Liver (tissue), 9 donors: Measurements from ENCODE around the gene CPZ. TPM values are rescaled to one million over a fixed set of nuclear protein-coding genes. Genes with fewer than 3 reads are reported as not detected.

Source experiments
- DNase-seq: peaks from one replicate; pipeline ENCODE4 v3.0.0-alpha.2; 2017; ENCODE audit warnings: low spot score
- H3K27ac ChIP-seq, 2 donors: one replicate each; pipeline ENCODE4 v1.7.0; 2013; ENCODE audit warnings: inconsistent platforms in 2 of 2, low read length in 2 of 2, control low read depth in 1 of 2, low read depth in 1 of 2, mild to moderate bottlenecking in 1 of 2
- H3K27me3 ChIP-seq, 4 donors: one replicate each; pipeline versions ENCODE4 v1.6.1 to v1.7.0; 2013; ENCODE audit warnings: low read length in 3 of 4, inconsistent platforms in 1 of 4, mild to moderate bottlenecking in 1 of 4, moderate library complexity in 1 of 4; ENCODE audit not compliant: control insufficient read depth in 4 of 4, insufficient read depth in 4 of 4
- H3K36me3 ChIP-seq, 4 donors: one replicate each; pipeline versions ENCODE4 v1.6.1 to v1.7.0; 2013; ENCODE audit warnings: low read length in 3 of 4, mild to moderate bottlenecking in 3 of 4, low read depth in 1 of 4, moderate library complexity in 1 of 4; ENCODE audit not compliant: control insufficient read depth in 4 of 4, insufficient read depth in 3 of 4
- H3K4me1 ChIP-seq, 4 donors: one replicate each; pipeline versions ENCODE4 v1.6.1 to v1.7.0; 2013; ENCODE audit warnings: low read length in 3 of 4, mild to moderate bottlenecking in 3 of 4, moderate library complexity in 1 of 4; ENCODE audit not compliant: control insufficient read depth in 4 of 4, insufficient read depth in 4 of 4
- H3K4me3 ChIP-seq, 3 donors: one replicate each; pipeline versions ENCODE4 v1.6.1 to v1.7.0; 2013; ENCODE audit warnings: low read length in 3 of 3, control low read depth in 1 of 3, low read depth in 1 of 3, mild to moderate bottlenecking in 1 of 3
- H3K9ac ChIP-seq, 2 donors: one replicate each; pipeline ENCODE4 v1.7.0; 2013; ENCODE audit warnings: low read length in 2 of 2, mild to moderate bottlenecking in 2 of 2, moderate library complexity in 2 of 2, control low read depth in 1 of 2, low read depth in 1 of 2
- H3K9me3 ChIP-seq, 4 donors: one replicate each; pipeline versions ENCODE4 v1.6.1 to v1.7.0; 2013; ENCODE audit warnings: low read length in 3 of 4; ENCODE audit not compliant: control insufficient read depth in 4 of 4
- EGR1 ChIP-seq, 2 donors: IDR thresholded peaks; 2 replicates each; pipeline ENCODE4 v1.6.1; 2016 to 2018; ENCODE audit warnings: antibody characterized with exemption in 2 of 2, low read depth in 2 of 2
- FOXA1 ChIP-seq: IDR thresholded peaks from 2 replicates; pipeline ENCODE4 v1.6.1; 2016; ENCODE audit warnings: antibody characterized with exemption
- GABPA ChIP-seq, 2 donors: IDR thresholded peaks in 1 of 2; conservative IDR thresholded peaks in 1 of 2; 2 replicates each; pipeline ENCODE4 v1.6.1; 2016; ENCODE audit warnings: antibody characterized with exemption in 2 of 2, mild to moderate bottlenecking in 1 of 2, moderate library complexity in 1 of 2
- HNF4A ChIP-seq, 2 donors: conservative IDR thresholded peaks; 2 replicates each; pipeline ENCODE4 v1.6.1; 2016; ENCODE audit warnings: antibody characterized with exemption in 2 of 2, mild to moderate bottlenecking in 2 of 2
- JUND ChIP-seq, 2 donors: IDR thresholded peaks; 2 replicates each; pipeline ENCODE4 v1.6.1; 2016; ENCODE audit warnings: antibody characterized with exemption in 2 of 2
- RAD21 ChIP-seq, 2 donors: IDR thresholded peaks; 2 replicates each; pipeline ENCODE4 v1.6.1; 2016; ENCODE audit warnings: antibody characterized with exemption in 2 of 2, mild to moderate bottlenecking in 2 of 2
- RXRA ChIP-seq, 2 donors: IDR thresholded peaks; 2 replicates each; pipeline ENCODE4 v1.6.1; 2017 to 2018; ENCODE audit warnings: antibody characterized with exemption in 2 of 2, mild to moderate bottlenecking in 1 of 2
- TAF1 ChIP-seq: conservative IDR thresholded peaks from 2 replicates; pipeline ENCODE4 v1.6.1; 2016; ENCODE audit warnings: antibody characterized with exemption, mild to moderate bottlenecking
- YY1 ChIP-seq: IDR thresholded peaks from 2 replicates; pipeline ENCODE4 v1.6.1; 2016; ENCODE audit warnings: antibody characterized with exemption, mild to moderate bottlenecking
- WGBS: extraction: QIAGEN DNeasy Blood & Tissue Kit; methylation state at CpG from one replicate; pipeline ENCODE4 v1.1.7; 2013; 5-methylcytosine and 5-hydroxymethylcytosine counted together
- polyA plus RNA-seq, 2 donors: library from polyadenylated mRNA; stranded (reverse) in 1 of 2; unstranded in 1 of 2; fragments of 200-250 nt in 1 of 2; fragments of >200 nt in 1 of 2; fragmentation: Nextera tagmentation in 1 of 2; extraction: Ambion mirVana in 1 of 2; gene quantifications; one replicate each; pipeline versions ENCODE4 v1.2.1 to v1.2.3, GENCODE V29; 2013 to 2015
- total RNA-seq, 2 donors: library from RNA; depleted of rRNA; stranded (reverse); fragments of >200 nt; gene quantifications; one replicate each; pipeline ENCODE4 v1.2.3, GENCODE V29; 2014
- TF ChIP-seq, protein P1 (sequence below): IDR thresholded peaks from 2 replicates; pipeline ENCODE4 v1.6.1; 2016; ENCODE audit warnings: antibody characterized with exemption
- TF ChIP-seq, protein P2 (sequence below): IDR thresholded peaks from 2 replicates; pipeline ENCODE4 v1.6.1; 2016; ENCODE audit warnings: antibody characterized with exemption, mild to moderate bottlenecking
- TF ChIP-seq, protein P3 (sequence below): IDR thresholded peaks from 2 replicates; pipeline ENCODE4 v1.6.1; 2016; ENCODE audit warnings: antibody characterized with exemption
- donor health status: healthy.
- donor health status: healthy.
- donor health status: healthy.
- donor health status: healthy.
- donor health status: healthy.

CPZ gene
- total and polyA plus RNA-seq, 4 donors, result 0.51 to 1.8 (median 1.4) TPM

DNA sequence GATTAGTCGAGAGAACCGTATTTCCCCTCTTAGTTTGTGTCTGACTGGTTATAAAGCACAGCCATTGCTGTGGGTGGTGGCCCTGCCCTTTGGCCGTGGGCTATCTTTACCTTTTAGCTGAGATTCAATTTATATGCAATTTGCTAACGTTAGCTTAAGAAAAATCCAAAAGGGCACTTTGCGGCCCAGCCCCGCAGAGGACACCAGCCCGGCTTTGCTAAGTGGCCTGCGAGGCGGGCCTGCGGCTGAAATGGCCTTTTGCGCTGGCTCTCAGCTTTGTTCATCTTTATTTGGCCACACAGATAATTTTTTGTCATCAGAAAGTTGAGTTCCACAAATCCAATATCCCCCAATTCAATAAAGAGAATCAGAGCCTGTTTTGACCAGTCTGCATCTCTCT lies 48.3 kb downstream of the CPZ start:
- H3K9me3 ChIP-seq, result no peaks in the 10 kb centered on the region
- no peak for TF ChIP-seq FOXA1
- no peak for TF ChIP-seq HNF4A (conservative IDR thresholded peaks at IDR 0.05)
- 79% methylated on average over 11 of the region's 11 CpGs for WGBS
- peaks cover 0 to 3% (median 0%) of the 10 kb centered on the region in 4 donors for H3K27me3 ChIP-seq
- no peak for DNase-seq
- no peak overlapping the region for H3K27ac ChIP-seq
- no peaks in the 10 kb centered on the region for H3K36me3 ChIP-seq
- no peak overlapping the region for H3K4me3 ChIP-seq
- H3K4me1 ChIP-seq, result no peaks in the 10 kb centered on the region
- H3K9ac ChIP-seq, result no peak overlapping the region

DNA sequence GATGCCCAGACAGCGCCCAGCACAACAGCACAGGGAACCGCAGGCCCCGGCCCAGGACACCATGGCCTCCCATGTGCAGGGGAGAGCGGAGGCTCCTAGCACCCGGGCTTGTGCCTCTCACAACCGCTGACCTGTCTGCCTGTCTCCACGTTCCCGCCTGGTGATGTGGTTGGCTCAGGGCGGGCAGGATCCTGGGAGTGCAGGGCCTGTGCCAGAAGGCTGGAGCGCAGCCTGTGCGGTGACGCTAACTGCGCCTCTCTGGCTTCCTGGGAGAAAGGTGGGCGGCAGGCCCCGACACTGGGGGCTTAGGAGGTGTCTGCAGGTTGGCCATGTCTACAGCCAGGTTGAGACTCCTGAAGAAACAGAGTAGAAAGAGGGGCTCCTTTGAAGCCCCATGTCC lies 48.7 kb downstream of the CPZ start:
- no peak overlapping the region for H3K4me3 ChIP-seq
- peaks cover 0 to 3% (median 0%) of the 10 kb centered on the region in 4 donors for H3K27me3 ChIP-seq
- H3K27ac ChIP-seq, result no peak overlapping the region
- 93% methylated on average over 15 of the region's 15 CpGs for WGBS
- no peak for DNase-seq
- H3K4me1 ChIP-seq, result no peaks in the 10 kb centered on the region
- H3K36me3 ChIP-seq, result no peaks in the 10 kb centered on the region
- H3K9ac ChIP-seq, result no peak overlapping the region
- no peaks in the 10 kb centered on the region for H3K9me3 ChIP-seq
- TF ChIP-seq GABPA (IDR thresholded peaks at IDR 0.05 in 1 of 2, conservative IDR thresholded peaks at IDR 0.05 in 1 of 2) (no peak), RXRA (IDR thresholded peaks at IDR 0.05) (no peak)

DNA sequence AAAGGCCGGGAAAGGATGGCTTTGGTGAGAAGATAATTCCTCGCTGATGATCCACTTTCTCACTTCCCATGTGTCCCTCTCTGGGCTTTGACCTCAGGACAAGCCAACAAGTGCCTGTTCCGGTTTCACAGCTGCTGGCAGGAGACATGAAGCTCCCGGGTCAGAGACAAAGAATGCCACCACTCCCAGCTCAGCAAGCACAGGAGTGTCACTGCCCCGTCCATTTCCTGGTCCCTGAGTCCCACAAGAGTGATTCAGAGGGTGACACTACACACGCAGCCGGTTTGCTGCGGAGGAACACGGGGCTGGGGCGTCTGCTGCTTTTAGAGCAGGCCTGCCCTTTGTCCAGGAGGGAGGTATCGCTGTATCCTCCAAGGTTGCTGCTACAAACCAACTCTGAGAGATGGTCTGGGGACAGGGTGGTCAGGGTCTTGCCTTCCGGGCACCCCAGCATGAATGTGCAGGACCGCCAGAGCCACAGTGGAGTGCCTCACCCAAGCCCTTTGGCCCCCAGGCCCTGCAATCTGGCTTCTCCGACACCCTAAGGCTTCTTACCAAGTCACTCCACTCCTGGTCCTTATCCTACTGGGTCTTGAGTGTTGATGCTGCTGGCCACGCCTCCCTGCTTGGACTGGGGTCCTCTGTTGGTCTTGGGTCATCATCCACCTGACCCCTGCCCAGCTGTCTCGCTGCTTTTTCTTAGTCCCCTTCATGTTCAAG lies 49.5 kb downstream of the CPZ start:
- H3K9ac ChIP-seq, result no peak overlapping the region
- no peaks in the 10 kb centered on the region for H3K4me1 ChIP-seq
- peaks cover 0 to 3% (median 0%) of the 10 kb centered on the region in 4 donors for H3K27me3 ChIP-seq
- 78% methylated on average over 16 of the region's 16 CpGs for WGBS
- no peaks in the 10 kb centered on the region for H3K36me3 ChIP-seq
- DNase-seq, result no peak
- TF ChIP-seq JUND (IDR thresholded peaks at IDR 0.05), result no peak
- no peak for TF ChIP-seq EGR1 (IDR thresholded peaks at IDR 0.05; ENCODE audit: low read depth in 2 of 2)
- TF ChIP-seq TAF1, result no peak
- TF ChIP-seq, protein P1, sequence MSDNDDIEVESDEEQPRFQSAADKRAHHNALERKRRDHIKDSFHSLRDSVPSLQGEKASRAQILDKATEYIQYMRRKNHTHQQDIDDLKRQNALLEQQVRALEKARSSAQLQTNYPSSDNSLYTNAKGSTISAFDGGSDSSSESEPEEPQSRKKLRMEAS, result no peak
- TF ChIP-seq, protein P2, sequence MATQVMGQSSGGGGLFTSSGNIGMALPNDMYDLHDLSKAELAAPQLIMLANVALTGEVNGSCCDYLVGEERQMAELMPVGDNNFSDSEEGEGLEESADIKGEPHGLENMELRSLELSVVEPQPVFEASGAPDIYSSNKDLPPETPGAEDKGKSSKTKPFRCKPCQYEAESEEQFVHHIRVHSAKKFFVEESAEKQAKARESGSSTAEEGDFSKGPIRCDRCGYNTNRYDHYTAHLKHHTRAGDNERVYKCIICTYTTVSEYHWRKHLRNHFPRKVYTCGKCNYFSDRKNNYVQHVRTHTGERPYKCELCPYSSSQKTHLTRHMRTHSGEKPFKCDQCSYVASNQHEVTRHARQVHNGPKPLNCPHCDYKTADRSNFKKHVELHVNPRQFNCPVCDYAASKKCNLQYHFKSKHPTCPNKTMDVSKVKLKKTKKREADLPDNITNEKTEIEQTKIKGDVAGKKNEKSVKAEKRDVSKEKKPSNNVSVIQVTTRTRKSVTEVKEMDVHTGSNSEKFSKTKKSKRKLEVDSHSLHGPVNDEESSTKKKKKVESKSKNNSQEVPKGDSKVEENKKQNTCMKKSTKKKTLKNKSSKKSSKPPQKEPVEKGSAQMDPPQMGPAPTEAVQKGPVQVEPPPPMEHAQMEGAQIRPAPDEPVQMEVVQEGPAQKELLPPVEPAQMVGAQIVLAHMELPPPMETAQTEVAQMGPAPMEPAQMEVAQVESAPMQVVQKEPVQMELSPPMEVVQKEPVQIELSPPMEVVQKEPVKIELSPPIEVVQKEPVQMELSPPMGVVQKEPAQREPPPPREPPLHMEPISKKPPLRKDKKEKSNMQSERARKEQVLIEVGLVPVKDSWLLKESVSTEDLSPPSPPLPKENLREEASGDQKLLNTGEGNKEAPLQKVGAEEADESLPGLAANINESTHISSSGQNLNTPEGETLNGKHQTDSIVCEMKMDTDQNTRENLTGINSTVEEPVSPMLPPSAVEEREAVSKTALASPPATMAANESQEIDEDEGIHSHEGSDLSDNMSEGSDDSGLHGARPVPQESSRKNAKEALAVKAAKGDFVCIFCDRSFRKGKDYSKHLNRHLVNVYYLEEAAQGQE, result no peak
- no peak for TF ChIP-seq FOXA1
- TF ChIP-seq, protein P3, sequence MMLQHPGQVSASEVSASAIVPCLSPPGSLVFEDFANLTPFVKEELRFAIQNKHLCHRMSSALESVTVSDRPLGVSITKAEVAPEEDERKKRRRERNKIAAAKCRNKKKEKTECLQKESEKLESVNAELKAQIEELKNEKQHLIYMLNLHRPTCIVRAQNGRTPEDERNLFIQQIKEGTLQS, result no peak
- TF ChIP-seq RAD21 (IDR thresholded peaks at IDR 0.05), result no peak
- TF ChIP-seq YY1, result no peak
- no peaks in the 10 kb centered on the region for H3K9me3 ChIP-seq
- H3K27ac ChIP-seq, result no peak overlapping the region
- no peak overlapping the region for H3K4me3 ChIP-seq
